OCI-LY1 (cell line): ENCODE measurements around the gene GPR176.

Experiments
- EZH2 ChIP-seq: fragments of 200-600 bp; sonication (generic), shearing (Covaris generic); IDR thresholded peaks from 2 replicates; pipeline ENCODE4 v1.8.0; 2017; ENCODE audit warnings: borderline replicate concordance, mixed run types, mild to moderate bottlenecking, antibody characterized with exemption, low read length, moderate library complexity, mixed read lengths
- TF ChIP-seq, protein P1 (sequence below): fragments of 200-600 bp; sonication (generic), shearing (Covaris generic); IDR thresholded peaks from 2 replicates; pipeline ENCODE4 v1.5.1; 2017; ENCODE audit warnings: mild to moderate bottlenecking, antibody characterized with exemption, low read length, moderate library complexity, mixed read lengths

DNA sequence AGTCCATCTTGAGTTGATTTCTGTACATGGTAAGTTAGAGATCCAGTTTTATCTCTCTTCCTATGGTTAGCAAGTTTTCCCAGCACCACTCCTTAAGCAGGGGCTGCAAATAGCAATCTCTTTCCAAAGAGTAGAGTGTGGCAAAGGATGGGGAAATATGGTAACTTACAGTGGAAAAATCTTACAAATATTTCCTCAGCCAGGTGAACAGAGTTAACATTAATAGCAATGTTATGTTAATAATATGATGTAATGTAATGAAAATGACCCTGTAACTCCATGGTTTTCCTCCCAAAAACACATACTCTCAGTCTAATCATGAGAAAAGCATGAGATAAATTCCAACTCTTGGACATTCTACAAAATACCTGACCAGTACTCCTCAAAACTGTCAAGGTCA is 167.8 kb downstream of the GPR176 start:
- TF ChIP-seq, protein P1, sequence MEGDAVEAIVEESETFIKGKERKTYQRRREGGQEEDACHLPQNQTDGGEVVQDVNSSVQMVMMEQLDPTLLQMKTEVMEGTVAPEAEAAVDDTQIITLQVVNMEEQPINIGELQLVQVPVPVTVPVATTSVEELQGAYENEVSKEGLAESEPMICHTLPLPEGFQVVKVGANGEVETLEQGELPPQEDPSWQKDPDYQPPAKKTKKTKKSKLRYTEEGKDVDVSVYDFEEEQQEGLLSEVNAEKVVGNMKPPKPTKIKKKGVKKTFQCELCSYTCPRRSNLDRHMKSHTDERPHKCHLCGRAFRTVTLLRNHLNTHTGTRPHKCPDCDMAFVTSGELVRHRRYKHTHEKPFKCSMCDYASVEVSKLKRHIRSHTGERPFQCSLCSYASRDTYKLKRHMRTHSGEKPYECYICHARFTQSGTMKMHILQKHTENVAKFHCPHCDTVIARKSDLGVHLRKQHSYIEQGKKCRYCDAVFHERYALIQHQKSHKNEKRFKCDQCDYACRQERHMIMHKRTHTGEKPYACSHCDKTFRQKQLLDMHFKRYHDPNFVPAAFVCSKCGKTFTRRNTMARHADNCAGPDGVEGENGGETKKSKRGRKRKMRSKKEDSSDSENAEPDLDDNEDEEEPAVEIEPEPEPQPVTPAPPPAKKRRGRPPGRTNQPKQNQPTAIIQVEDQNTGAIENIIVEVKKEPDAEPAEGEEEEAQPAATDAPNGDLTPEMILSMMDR = no peak
- TF ChIP-seq EZH2 = no peak
